Measurements from ENCODE around the gene SEPTIN8.

- no peak for TF ChIP-seq CTCF (IDR thresholded peaks at IDR 0.05; ENCODE audit: control extremely low read depth in 1 of 3, insufficient read depth in 1 of 3, low read depth in 1 of 3, low read length in 3 of 3)
- TF ChIP-seq ZNF274 (IDR thresholded peaks at IDR 0.05; ENCODE audit: borderline replicate concordance, extremely low read depth, low read length): no peak
- no peak for TF ChIP-seq CEBPB (IDR thresholded peaks at IDR 0.05; ENCODE audit: low read depth, low read length)
- TF ChIP-seq POLR2A (IDR thresholded peaks at IDR 0.05; ENCODE audit: control extremely low read depth in 1 of 2, low read depth in 2 of 2, low read length in 2 of 2): no peak
Observed at GRCh38 chr5:132704875-132705274, 72.2 kb downstream of the SEPTIN8 start.

Measured in H1 (cell line).